WTC11 (cell line): ENCODE data around the gene RNF43. TPM values are rescaled to one million over a fixed set of nuclear protein-coding genes. Genes with fewer than 3 reads are reported as not detected.

Source experiments
- ATAC-seq: fragments of 200-7000 bp; cut with Tn5 transposase; 2 replicates; pipeline ENCODE4 v1.10.0; 2021; ENCODE audit warnings: mild to moderate bottlenecking, moderate library complexity
- CTCF ChIA-PET: fragments of 300-600 bp; sonication (Branson Sonifier 250); formaldehyde crosslinking; loops from one replicate; lab custom pipeline; 2021; ENCODE audit warnings: antibody characterized with exemption; lab: Charles Lee
- POLR2A ChIA-PET: fragments of 350-600 bp; sonication (Branson Sonifier 250); formaldehyde crosslinking; loops from one replicate; lab custom pipeline; 2021; ENCODE audit warnings: antibody characterized with exemption; lab: Charles Lee
- DNase-seq: peaks from one replicate; pipeline ENCODE4 v3.0.0; 2021; ENCODE audit warnings: low spot score
- H3K27ac Mint-ChIP-seq: 2 replicates; pipeline ENCODE4 v1.8.0; 2021; ENCODE audit warnings: mixed read lengths
- H3K27me3 Mint-ChIP-seq: 2 replicates; pipeline ENCODE4 v1.8.0; 2021; ENCODE audit warnings: low read depth, mild to moderate bottlenecking, moderate library complexity, mixed read lengths
- H3K36me3 Mint-ChIP-seq: 2 replicates; pipeline ENCODE4 v1.8.0; 2021; ENCODE audit warnings: mixed read lengths
- H3K4me1 Mint-ChIP-seq: 2 replicates; pipeline ENCODE4 v1.8.0; 2022; ENCODE audit warnings: mixed read lengths
- H3K4me3 Mint-ChIP-seq: 2 replicates; pipeline ENCODE4 v1.8.0; 2021; ENCODE audit warnings: mild to moderate bottlenecking, moderate library complexity, mixed read lengths
- H3K9me3 Mint-ChIP-seq: 2 replicates; pipeline ENCODE4 v1.8.0; 2021; ENCODE audit warnings: mixed read lengths
- CREB1 ChIP-seq: sonication (generic); formaldehyde crosslinking; IDR thresholded peaks from 2 replicates; pipeline ENCODE4 v1.8.0; 2023; ENCODE audit warnings: mild to moderate bottlenecking, missing genetic modification reagents
- CREM ChIP-seq: sonication (generic); formaldehyde crosslinking; IDR thresholded peaks from 2 replicates; pipeline ENCODE4 v1.8.1; 2022; ENCODE audit warnings: mild to moderate bottlenecking, missing genetic modification reagents, moderate library complexity
- ETV6 ChIP-seq: sonication (generic); formaldehyde crosslinking; IDR thresholded peaks from 2 replicates; pipeline ENCODE4 v1.8.1; 2022; ENCODE audit warnings: mild to moderate bottlenecking, missing genetic modification reagents
- FOXP1 ChIP-seq: sonication (generic); formaldehyde crosslinking; IDR thresholded peaks from 2 replicates; pipeline ENCODE4 v1.8.0; 2022; ENCODE audit warnings: missing genetic modification reagents, mild to moderate bottlenecking, moderate library complexity, borderline replicate concordance
- GABPB1 ChIP-seq: sonication (generic); formaldehyde crosslinking; IDR thresholded peaks from 2 replicates; pipeline ENCODE4 v1.8.1; 2023; ENCODE audit warnings: mild to moderate bottlenecking, missing genetic modification reagents
- GRHL2 ChIP-seq: fragments of 250-450 bp; sonication (Bioruptor Pico); IDR thresholded peaks from 2 replicates; pipeline ENCODE4 v1.8.0; 2022; ENCODE audit warnings: mild to moderate bottlenecking, moderate library complexity; ENCODE audit not compliant: insufficient replicate concordance, severe bottlenecking
- HMGA2 ChIP-seq: fragments of 250-450 bp; sonication (Bioruptor Pico); IDR thresholded peaks from 2 replicates; pipeline ENCODE4 v1.4.0; 2021; ENCODE audit warnings: mild to moderate bottlenecking, moderate library complexity
- JAZF1 ChIP-seq: fragments of 250-450 bp; sonication (Bioruptor Pico); IDR thresholded peaks from 2 replicates; pipeline ENCODE4 v1.9.0; 2021; ENCODE audit warnings: moderate library complexity, mild to moderate bottlenecking, inconsistent platforms
- MXD4 ChIP-seq: fragments of 250-450 bp; sonication (Bioruptor Pico); IDR thresholded peaks from 2 replicates; pipeline ENCODE4 v1.8.0; 2021; ENCODE audit warnings: mild to moderate bottlenecking, moderate library complexity, borderline replicate concordance
- NR1H2 ChIP-seq: sonication (generic); formaldehyde crosslinking; IDR thresholded peaks from 2 replicates; pipeline ENCODE4 v1.9.0; 2021; ENCODE audit warnings: mild to moderate bottlenecking, moderate library complexity, missing genetic modification reagents
- PRRX2 ChIP-seq: fragments of 250-450 bp; sonication (Bioruptor Pico); IDR thresholded peaks from 2 replicates; pipeline ENCODE4 v1.8.0; 2021; ENCODE audit warnings: mild to moderate bottlenecking
- RORB ChIP-seq: fragments of 250-450 bp; sonication (Bioruptor Pico); IDR thresholded peaks from 2 replicates; pipeline ENCODE4 v1.9.0; 2021; ENCODE audit warnings: mild to moderate bottlenecking
- SOX15 ChIP-seq: fragments of 250-450 bp; sonication (Bioruptor Pico); IDR thresholded peaks from 2 replicates; pipeline ENCODE4 v1.9.0; 2021; ENCODE audit warnings: mild to moderate bottlenecking
- TEAD1 ChIP-seq: sonication (generic); formaldehyde crosslinking; IDR thresholded peaks from 2 replicates; pipeline ENCODE4 v1.8.0; 2022; ENCODE audit warnings: mild to moderate bottlenecking, missing genetic modification reagents
- TEAD4 ChIP-seq: sonication (generic); formaldehyde crosslinking; IDR thresholded peaks from 2 replicates; pipeline ENCODE4 v1.8.0; 2022; ENCODE audit warnings: mild to moderate bottlenecking, missing genetic modification reagents
- ZBTB21 ChIP-seq: sonication (generic); formaldehyde crosslinking; IDR thresholded peaks from 2 replicates; pipeline ENCODE4 v1.8.1; 2023; ENCODE audit warnings: mild to moderate bottlenecking, missing genetic modification reagents, borderline replicate concordance
- ZNF219 ChIP-seq: sonication (generic); formaldehyde crosslinking; IDR thresholded peaks from 2 replicates; pipeline ENCODE4 v1.8.0; 2023; ENCODE audit warnings: missing genetic modification reagents, mild to moderate bottlenecking, borderline replicate concordance
- ZNF232 ChIP-seq: sonication (generic); formaldehyde crosslinking; IDR thresholded peaks from 2 replicates; pipeline ENCODE4 v1.8.0; 2022; ENCODE audit warnings: mild to moderate bottlenecking, missing genetic modification reagents
- ZNF423 ChIP-seq: fragments of 250-450 bp; sonication (Bioruptor Pico); IDR thresholded peaks from 2 replicates; pipeline ENCODE4 v2.1.2; 2022; ENCODE audit warnings: mild to moderate bottlenecking, moderate library complexity
- total RNA-seq: library from RNA; stranded (reverse); gene quantifications from 3 replicates; pipeline ENCODE4 v1.2.3, GENCODE V29; 2021
- TF ChIP-seq, protein P1 (sequence below): sonication (generic); formaldehyde crosslinking; IDR thresholded peaks from 2 replicates; pipeline ENCODE4 v1.8.1; 2023; ENCODE audit warnings: mild to moderate bottlenecking, missing genetic modification reagents, moderate library complexity
- TF ChIP-seq, protein P2 (sequence below): sonication (generic); formaldehyde crosslinking; IDR thresholded peaks from 2 replicates; pipeline ENCODE4 v1.8.0; 2022; ENCODE audit warnings: mild to moderate bottlenecking, missing genetic modification reagents
- TF ChIP-seq, protein P3 (sequence below): sonication (generic); formaldehyde crosslinking; IDR thresholded peaks from 2 replicates; pipeline ENCODE4 v1.8.0; 2022; ENCODE audit warnings: mild to moderate bottlenecking, missing genetic modification reagents
- TF ChIP-seq, protein P4 (sequence below): sonication (generic); formaldehyde crosslinking; IDR thresholded peaks from 2 replicates; pipeline ENCODE4 v1.8.0; 2023; ENCODE audit warnings: missing genetic modification reagents
- TF ChIP-seq, protein P5 (sequence below): sonication (generic); formaldehyde crosslinking; IDR thresholded peaks from 2 replicates; pipeline ENCODE4 v1.8.1; 2022; ENCODE audit warnings: mild to moderate bottlenecking, missing genetic modification reagents, moderate library complexity, borderline replicate concordance
- TF ChIP-seq, protein P6 (sequence below): fragments of 250-450 bp; sonication (Bioruptor Pico); IDR thresholded peaks from 2 replicates; pipeline ENCODE4 v2.1.2; 2022; ENCODE audit warnings: mild to moderate bottlenecking, moderate library complexity

The RNF43 gene
- total RNA-seq, 1 experiment from 2014 or later = 3.6 TPM

DNA sequence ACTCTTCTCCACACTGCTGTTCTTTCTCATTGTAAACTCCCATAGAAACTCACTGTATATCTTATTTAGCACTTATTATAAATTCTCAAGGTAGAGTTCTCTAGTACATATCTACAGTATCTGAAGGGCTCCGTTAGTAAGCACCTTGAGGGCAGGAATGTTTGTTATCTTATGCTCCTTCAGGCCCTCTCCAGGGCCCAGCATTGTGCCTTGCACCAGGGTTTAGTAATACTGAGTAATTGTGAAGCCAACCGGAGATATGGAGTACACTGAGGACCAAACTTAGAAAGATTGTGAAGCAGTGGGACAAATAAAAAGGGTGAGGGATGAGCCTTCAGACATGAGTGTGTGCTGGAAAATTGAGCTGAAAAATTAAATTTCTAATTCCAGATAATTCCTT lies 26.4 kb downstream of the RNF43 start (continued):
- TF ChIP-seq ZNF232 (CRISPR knock-in tag) = no peak
- no peak for TF ChIP-seq CREB1 (CRISPR knock-in tag)
- no peak for TF ChIP-seq ZBTB21
- TF ChIP-seq, protein P1, sequence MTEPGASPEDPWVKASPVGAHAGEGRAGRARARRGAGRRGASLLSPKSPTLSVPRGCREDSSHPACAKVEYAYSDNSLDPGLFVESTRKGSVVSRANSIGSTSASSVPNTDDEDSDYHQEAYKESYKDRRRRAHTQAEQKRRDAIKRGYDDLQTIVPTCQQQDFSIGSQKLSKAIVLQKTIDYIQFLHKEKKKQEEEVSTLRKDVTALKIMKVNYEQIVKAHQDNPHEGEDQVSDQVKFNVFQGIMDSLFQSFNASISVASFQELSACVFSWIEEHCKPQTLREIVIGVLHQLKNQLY (CRISPR knock-in tag) = no peak
- no peak for TF ChIP-seq ETV6 (CRISPR knock-in tag)
- TF ChIP-seq, protein P2, sequence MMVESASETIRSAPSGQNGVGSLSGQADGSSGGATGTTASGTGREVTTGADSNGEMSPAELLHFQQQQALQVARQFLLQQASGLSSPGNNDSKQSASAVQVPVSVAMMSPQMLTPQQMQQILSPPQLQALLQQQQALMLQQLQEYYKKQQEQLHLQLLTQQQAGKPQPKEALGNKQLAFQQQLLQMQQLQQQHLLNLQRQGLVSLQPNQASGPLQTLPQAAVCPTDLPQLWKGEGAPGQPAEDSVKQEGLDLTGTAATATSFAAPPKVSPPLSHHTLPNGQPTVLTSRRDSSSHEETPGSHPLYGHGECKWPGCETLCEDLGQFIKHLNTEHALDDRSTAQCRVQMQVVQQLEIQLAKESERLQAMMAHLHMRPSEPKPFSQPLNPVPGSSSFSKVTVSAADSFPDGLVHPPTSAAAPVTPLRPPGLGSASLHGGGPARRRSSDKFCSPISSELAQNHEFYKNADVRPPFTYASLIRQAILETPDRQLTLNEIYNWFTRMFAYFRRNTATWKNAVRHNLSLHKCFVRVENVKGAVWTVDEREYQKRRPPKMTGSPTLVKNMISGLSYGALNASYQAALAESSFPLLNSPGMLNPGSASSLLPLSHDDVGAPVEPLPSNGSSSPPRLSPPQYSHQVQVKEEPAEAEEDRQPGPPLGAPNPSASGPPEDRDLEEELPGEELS (CRISPR knock-in tag) = no peak

DNA sequence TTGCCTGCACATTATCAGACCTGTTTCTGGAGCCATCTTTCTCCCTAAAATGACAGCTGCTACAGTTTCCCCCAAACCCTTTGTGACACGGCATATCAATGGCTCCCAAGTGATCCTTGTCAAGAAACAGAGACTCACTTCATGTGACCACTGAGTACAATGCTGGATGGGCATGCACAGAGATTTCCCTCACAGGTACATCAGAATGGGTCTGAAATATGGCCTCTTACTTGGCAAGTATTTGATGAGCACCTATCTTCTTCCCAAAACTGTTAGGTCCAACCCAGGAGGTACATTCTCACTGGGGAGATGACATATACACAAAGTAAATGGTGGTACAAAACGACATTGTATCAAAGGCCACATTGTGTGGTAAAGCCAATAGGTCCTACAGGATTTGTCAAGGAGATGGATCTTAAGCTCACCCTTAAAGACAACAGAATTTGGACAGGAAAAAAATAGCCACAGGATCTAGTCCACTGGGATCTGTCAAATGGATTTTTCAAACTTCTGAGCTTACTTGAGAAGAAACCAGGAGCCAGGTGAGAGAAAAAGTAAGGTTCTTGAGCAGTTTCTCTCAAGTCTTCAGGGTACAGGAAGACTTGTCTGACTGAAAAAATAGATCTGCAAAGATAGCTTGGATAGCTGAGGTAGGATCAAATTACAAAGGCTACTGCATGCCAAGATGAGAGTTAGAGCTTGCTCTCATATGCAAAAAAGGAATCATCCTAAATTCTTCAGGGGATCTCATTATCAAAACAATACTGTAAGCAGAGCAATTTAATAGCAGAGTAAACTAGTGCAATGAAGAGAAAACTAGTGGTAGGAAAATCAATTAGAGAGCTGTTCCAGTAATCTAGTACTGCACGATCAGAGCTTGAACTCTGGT lies 28.8 kb downstream of the RNF43 start:
- Mint-ChIP-seq H3K4me1 (peaks cover 48% of the 10 kb centered on the region), H3K9me3 (no peaks in the 10 kb centered on the region), H3K27ac (peak overlapping the region; percentile 1; the same call in 1 of the 2 replicates), H3K36me3 (no peaks in the 10 kb centered on the region), H3K27me3 (peaks cover 15% of the 10 kb centered on the region), H3K4me3 (peak overlapping the region; percentile 30)
- peak; percentile 66 for ATAC-seq
- TF ChIP-seq GRHL2 (CRISPR knock-in tag) (no peak), MXD4 (CRISPR knock-in tag) (no peak), FOXP1 (CRISPR knock-in tag) (no peak), JAZF1 (no peak), ZNF423 (CRISPR knock-in tag) (no peak), SOX15 (CRISPR knock-in tag) (no peak), PRRX2 (no peak), GABPB1 (no peak), ZNF219 (CRISPR knock-in tag) (no peak), RORB (CRISPR knock-in tag) (no peak), CREM (CRISPR knock-in tag) (no peak), HMGA2 (CRISPR knock-in tag) (no peak), TEAD1 (no peak), NR1H2 (CRISPR knock-in tag) (no peak), TEAD4 (CRISPR knock-in tag) (no peak)
- TF ChIP-seq, protein P3, sequence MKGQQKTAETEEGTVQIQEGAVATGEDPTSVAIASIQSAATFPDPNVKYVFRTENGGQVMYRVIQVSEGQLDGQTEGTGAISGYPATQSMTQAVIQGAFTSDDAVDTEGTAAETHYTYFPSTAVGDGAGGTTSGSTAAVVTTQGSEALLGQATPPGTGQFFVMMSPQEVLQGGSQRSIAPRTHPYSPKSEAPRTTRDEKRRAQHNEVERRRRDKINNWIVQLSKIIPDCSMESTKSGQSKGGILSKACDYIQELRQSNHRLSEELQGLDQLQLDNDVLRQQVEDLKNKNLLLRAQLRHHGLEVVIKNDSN = no peak
- TF ChIP-seq, protein P4, sequence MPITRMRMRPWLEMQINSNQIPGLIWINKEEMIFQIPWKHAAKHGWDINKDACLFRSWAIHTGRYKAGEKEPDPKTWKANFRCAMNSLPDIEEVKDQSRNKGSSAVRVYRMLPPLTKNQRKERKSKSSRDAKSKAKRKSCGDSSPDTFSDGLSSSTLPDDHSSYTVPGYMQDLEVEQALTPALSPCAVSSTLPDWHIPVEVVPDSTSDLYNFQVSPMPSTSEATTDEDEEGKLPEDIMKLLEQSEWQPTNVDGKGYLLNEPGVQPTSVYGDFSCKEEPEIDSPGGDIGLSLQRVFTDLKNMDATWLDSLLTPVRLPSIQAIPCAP (CRISPR knock-in tag) = no peak
- TF ChIP-seq, protein P5, sequence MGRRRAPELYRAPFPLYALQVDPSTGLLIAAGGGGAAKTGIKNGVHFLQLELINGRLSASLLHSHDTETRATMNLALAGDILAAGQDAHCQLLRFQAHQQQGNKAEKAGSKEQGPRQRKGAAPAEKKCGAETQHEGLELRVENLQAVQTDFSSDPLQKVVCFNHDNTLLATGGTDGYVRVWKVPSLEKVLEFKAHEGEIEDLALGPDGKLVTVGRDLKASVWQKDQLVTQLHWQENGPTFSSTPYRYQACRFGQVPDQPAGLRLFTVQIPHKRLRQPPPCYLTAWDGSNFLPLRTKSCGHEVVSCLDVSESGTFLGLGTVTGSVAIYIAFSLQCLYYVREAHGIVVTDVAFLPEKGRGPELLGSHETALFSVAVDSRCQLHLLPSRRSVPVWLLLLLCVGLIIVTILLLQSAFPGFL (CRISPR knock-in tag) = no peak
- TF ChIP-seq, protein P6, sequence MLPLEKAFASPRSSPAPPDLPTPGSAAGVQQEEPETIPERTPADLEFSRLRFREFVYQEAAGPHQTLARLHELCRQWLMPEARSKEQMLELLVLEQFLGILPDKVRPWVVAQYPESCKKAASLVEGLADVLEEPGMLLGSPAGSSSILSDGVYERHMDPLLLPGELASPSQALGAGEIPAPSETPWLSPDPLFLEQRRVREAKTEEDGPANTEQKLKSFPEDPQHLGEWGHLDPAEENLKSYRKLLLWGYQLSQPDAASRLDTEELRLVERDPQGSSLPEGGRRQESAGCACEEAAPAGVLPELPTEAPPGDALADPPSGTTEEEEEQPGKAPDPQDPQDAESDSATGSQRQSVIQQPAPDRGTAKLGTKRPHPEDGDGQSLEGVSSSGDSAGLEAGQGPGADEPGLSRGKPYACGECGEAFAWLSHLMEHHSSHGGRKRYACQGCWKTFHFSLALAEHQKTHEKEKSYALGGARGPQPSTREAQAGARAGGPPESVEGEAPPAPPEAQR (CRISPR knock-in tag) = no peak
- CTCF ChIA-PET = interaction anchor here (0.8 to 1.3 kb wide), 6 partner anchors 12 to 80 kb away, joined by 3 to 14 read pairs (median 4); partner anchors contain the start of gene RNF43
- POLR2A ChIA-PET = interaction anchor here (0.7 to 1.4 kb wide), 3 partner anchors 9 to 49 kb away, joined by 3 read pairs; partner anchors contain the start of gene SUPT4H1
- no peak for DNase-seq
